Left renal pelvis (tissue), 4 donors: ENCODE results near the gene RCCD1. TPM values are rescaled to one million over a fixed set of nuclear protein-coding genes. Genes with fewer than 3 reads are reported as not detected.
A peak's percentile ranks its signal among the peaks of the same experiment; 100 is the strongest.

ENCODE experiments used
- DNase-seq, 4 donors: peaks; one replicate each; pipeline ENCODE4 v3.0.0-alpha.2; 2013; ENCODE audit warnings: low read depth in 4 of 4, low spot score in 3 of 4
- polyA plus RNA-seq, 4 donors: library from polyadenylated mRNA; unstranded; fragments of 120-200 nt; gene quantifications; one replicate each; pipeline ENCODE4 v1.2.1, GENCODE V29; 2013; ENCODE audit not compliant: insufficient read length in 4 of 4

Gene RCCD1
- polyA plus RNA-seq, 4 donors = 13.5 to 20.4 (median 14.9) TPM

DNA sequence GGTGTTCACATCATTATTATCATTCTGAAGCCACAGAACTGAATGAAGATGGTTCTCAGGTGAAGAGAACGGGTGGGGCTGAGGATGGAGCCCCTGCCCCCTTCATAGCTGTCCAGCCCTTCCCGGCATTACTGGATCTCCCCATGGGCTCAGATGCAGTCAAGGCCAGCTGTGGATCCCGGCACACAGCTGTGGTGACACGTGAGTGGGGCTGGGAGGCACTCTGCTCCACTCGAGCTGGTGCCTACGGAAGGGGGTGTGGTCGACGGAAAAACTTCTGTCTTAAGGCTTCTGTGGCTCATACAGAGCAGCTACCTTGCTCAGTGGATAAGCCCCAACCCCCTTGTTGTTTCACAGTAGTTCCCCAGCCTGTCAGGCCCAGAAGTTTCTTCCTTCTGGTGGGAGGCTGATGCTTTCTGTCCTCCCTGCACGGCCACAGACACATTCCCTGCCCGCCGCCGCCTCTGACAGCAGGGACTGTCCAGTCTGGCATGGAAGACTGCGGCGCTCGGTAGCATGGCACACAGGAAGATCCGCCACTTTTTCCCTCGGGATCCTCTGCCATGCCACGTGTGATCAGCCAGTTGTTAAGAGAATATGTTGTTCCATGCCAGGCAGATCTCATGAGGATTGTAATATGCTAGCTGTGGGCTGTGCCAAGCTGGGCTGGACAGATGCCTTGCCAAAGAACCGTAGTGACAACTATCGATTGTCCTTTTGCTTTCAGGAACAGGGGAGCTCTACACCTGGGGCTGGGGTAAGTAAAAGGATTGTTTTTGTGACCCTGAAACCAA is 5.8 kb downstream of the RCCD1 start:
- no peak for DNase-seq

- DNase-seq = no peak
Measured at GRCh38 chr15:90962021-90962420, 7.3 kb downstream of the RCCD1 start.

DNA sequence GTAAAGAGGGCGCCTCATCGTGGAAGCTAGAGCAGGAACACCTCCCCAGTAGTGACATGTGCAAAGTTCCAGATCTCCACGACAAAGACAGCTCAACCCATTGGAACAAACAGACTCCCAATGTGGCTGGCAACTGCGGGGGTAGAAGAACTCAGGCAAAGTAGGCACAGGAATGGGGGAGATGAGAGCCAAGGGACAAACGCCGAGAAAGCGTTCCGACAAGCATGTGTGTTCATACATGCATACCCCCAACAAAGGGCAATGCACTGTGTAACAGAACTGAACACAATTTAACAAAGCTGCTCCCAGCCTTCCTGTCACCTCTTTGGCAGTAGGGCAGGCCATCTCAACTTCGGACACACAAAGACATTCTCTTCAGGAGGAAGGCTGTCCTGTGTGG is 11.6 kb downstream of the RCCD1 start:
- no peak for DNase-seq

GRCh38 chr15:90967206-90967605 is 12.5 kb downstream of the RCCD1 start:
- no peak for DNase-seq

GRCh38 chr15:90968434-90968833 is 13.8 kb downstream of the RCCD1 start:
- no peak for DNase-seq

- no peak for DNase-seq
Measured at GRCh38 chr15:90970274-90970673, 15.6 kb downstream of the RCCD1 start.

GRCh38 chr15:90972133-90972532 is 17.4 kb downstream of the RCCD1 start:
- no peak for DNase-seq

DNA sequence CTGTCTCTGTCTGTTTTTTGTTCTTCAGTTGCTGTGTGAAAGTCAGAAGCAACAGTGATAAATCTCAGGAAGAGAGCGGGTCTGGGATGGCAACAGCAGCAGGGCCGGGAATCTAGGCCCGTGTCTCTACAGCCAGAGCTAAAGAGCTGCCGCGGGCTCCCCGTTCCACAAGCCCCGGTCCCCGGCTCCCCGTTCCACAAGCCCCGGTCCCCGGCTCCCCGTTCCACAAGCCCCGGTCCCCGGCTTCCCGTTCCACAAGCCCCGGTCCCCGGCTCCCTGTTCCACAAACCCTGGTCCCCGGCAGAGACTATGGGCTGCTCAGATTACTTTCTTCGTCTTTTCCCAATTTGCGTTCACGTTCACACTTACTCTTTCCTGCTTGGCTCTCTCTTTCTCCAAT is 19.5 kb downstream of the RCCD1 start:
- no peak for DNase-seq

- no peak for DNase-seq
Measured at GRCh38 chr15:90979582-90979981, 24.9 kb downstream of the RCCD1 start.

DNA sequence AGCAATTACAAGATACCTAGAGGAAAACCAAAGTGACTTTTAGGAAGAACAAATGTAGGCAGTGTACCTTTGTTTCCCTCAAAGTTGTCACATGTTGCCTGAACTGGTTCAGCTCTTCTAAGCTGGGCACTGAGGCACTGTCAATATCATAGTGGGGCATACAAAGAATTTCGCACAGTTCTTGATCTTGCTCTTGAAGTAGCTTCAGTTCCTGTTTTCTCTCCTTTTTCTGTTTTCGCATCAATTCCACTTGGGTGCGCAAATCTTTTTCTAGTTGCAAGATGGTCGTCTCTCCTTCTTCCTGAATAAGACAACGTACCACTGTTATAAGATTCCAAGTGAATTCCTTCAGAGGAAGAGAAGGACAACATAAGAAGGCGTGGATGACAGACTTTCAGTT is 27.0 kb downstream of the RCCD1 start:
- DNase-seq = no peak

DNA sequence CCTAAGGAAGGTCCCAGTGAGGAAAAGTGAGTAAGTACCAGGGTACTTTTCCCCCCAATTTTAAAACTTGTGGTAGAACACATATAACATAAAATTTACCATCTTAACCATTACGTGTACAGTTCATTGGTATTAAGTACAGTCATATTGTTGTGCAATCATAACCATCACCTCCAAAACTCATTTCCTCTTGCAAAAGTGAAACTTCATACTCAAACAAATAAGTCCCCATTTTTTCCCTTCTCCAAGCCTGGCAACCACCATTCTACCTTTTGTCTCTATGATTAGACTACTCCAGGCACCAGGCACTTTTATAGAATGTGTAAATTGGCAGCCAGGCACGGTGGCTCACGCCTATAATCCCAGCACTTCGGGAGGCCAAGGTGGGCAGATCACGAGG is 27.5 kb downstream of the RCCD1 start:
- no peak for DNase-seq

DNA sequence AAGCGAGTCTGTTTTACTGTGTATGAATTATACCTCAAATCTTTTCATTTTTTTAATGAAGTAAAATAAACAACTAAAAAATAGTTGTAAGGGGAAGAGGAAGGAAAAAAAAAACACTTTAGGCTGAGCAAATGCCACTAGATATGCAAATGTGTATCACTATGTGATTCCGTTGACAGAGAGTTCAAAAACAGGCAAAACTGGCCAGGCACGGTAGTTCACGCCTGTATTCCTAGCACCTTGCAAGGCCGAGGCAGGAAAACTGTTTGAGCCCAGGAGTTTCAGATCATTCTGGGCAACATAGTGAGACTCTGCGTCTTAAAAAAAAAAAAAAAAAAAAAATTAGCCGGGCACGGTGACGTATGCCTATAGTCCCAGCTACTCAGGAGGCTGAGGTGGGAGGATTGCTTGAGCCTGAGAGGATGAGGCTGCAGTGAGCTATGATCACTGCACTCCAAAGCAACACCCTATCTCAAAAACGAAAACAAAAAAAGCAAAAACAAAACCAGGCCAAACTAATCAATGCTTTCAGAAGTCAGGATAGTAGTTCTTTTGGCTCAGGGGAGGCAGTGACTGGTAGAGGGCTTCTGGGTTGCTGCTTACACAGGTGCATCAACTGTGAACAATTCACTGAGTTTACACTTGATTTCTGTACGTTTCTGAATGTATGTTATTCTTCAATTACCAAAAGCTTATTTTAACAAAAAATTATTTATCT is 32.3 kb downstream of the RCCD1 start:
- DNase-seq = no peak

DNA sequence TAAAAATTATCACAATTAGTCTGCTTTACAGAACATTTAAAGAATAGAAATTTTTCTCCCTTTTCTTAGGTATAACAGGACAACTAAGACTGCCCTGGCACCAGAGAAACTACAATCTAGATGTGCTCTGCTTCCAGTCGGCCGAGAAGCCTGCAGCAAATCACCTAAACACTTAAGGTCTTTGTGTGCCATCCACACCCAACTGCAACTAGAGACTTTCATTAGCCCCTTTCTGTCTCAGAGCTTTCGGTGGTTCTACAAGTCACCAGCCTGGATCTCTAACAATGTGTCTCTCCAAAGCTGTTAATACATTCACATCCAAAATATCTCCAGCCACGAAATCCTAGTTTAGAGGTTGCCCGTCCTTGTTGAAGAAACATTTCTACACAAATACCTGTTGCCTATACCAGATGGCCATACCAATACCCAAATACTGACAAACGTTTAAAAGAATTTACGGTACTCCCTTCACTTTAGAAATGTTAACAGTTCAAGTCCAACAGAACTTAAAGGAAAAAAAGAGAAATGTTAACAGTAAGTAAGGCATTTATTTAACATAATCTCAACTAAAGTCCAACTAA is 33.0 kb downstream of the RCCD1 start:
- no peak for DNase-seq

DNA sequence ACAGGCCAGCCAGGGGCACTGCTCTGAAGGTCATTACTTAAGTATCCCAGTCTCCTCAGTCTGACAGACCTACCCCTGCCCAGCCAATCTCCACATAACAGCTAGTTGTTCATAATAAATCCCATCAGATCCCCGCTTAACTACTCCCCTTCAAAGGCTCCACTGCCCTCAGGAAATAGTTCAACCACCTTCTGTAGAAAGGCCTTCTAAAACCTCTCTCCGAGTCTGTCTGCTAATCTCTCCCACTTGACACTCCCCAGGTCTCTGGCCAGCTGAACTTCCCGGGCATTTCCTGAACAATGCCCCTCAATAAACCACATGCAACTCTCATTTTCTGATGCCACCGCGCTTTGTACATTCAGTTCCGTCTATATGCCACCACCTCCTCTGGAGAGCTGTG is 33.6 kb downstream of the RCCD1 start:
- no peak for DNase-seq

DNA sequence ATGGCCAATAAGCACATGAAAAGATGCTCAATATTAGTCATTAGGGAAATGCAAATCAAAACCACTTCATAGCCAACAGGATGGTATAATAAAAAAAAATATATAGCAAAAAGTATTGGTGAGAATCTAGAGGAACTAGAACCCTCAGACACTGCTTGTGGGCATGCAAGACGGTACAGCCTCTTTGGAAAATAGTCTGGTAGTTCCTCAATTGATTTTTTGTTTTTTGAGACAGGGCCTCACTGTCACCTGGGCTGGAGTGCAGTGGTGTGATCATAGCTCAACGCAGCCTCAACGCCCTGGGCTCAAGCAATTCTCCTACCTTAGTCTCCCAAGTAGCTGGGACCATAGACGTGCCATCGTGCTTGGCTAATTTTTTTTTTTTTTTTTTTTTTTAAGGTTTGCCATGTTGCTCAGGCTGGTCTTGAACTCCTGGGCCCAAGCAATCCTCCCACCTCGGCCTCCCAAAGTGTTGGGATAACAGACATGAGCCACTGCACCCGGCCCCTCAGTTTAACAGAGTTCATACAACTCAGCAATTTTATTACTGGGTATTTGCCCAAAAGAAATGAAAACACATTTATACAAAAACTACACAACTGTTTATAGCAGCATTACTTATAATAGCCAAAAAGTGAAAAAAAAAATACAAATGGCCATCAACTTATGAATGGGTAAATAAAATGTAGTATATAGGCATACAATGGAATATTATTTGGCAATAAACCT is 34.5 kb downstream of the RCCD1 start:
- DNase-seq = no peak

DNA sequence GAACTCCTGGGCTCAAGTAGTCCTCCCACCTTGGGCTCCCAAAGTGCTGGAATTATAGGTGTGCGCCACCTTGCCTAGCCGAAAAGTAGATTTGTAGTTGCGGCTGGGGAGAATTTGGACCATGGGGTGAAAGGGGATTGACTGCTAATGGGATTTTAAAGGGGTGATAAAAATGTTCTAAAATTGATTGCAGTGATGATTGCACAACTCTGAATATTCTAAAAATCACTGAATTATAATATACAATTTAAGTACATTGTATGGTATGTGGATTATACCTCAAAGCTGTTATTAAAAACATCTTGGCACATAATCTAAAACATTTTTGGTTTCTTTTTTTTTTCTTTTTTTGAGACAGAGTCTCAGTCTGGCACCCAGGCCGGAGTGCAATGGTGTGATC is 35.8 kb downstream of the RCCD1 start:
- DNase-seq = no peak

DNA sequence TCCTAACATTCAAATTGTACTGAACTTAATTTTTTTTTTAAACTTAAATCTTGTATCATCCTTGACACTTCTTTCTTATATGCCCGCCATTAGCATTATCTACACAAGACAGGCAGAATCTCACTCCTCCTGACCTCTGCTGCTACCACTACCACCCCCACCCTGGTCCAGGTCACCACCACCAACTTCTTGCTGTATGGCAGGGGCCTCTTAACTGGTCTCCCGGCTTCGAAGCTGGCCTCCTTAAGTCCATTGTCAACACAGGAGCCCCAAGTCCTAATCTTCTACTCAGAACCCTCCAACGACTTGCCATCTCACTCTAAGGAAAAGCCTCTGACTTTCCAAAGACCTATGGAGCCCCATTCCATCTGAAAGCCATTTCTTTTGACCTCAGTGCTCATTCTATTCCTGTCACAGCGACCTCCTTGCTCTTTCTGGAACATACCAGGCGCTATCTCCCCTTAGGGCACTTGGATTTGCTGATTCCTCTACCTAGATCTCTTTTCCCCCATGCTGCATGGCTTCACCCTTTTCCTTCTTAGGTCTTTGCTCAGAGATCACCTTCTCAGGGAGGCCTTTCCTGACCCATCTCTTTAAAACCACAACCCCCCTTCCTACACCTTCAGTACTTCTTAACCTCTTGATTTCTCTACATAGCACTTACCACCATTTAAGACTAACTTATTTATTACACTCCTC is 37.1 kb downstream of the RCCD1 start:
- DNase-seq = no peak

- no peak for DNase-seq
Measured at GRCh38 chr15:90994059-90994416, 39.4 kb downstream of the RCCD1 start.

GRCh38 chr15:90994417-90995311 is 40.0 kb downstream of the RCCD1 start, which contains the start of gene PRC1:
Gene PRC1, minus strand, starts transcription at chr15:90994535. Its CDS starts 118 bp downstream, at chr15:90994417.
- peak; percentile 87 to 93 (median 92) for DNase-seq

DNA sequence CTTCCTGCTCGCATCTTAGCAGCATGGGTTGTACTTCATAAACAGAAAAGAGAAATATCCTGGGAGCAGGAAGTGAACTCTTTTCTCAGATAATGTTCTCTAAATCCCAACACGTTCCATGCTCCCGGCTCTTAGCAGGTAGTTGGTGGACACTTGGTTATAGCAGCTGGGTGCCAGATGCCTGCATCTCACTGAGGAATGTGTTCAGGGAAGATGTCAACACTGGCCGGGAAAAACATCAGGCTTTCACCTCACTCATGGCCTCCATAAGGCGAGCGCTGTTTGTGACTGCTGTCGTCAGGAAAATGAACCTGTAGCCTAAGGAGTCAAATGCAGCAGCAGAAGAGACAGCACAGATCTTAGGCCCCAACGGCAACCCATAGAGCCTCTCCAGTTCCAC is 44.1 kb downstream of the RCCD1 start:
- DNase-seq = no peak
